GM12878 (cell line): Measurements from ENCODE around the gene KIF9.

Experiments
- CHD1 ChIP-seq: IDR thresholded peaks from 2 replicates; pipeline ENCODE4 v1.6.1; 2012; ENCODE audit warnings: low read depth, low read length, improper control_type of control experiment
- CTCF ChIP-seq, 3 experiments: IDR thresholded peaks in 2 of 3; conservative IDR thresholded peaks in 1 of 3; 2 replicates each; pipeline ENCODE4 v1.5.1; 2011; ENCODE audit warnings: low read depth in 3 of 3, low read length in 3 of 3, mild to moderate bottlenecking in 3 of 3, control low read depth in 2 of 3, moderate library complexity in 2 of 3, inconsistent platforms in 1 of 3, mixed read lengths in 1 of 3; ENCODE audit not compliant: control insufficient read depth in 2 of 3, insufficient read depth in 1 of 3; ENCODE audit errors: extremely low read depth in 1 of 3
- EP300 ChIP-seq, 2 experiments: fragments of 150-350 bp in 1 of 2; IDR thresholded peaks; 2 replicates each; pipeline ENCODE4 v1.6.1; 2011 to 2012; ENCODE audit warnings: low read depth in 2 of 2, low read length in 2 of 2, borderline replicate concordance in 1 of 2, improper control_type of control experiment in 1 of 2, inconsistent platforms in 1 of 2; ENCODE audit not compliant: control insufficient read depth in 1 of 2
- JUNB ChIP-seq: IDR thresholded peaks from 2 replicates; pipeline ENCODE4 v1.6.1; 2016; ENCODE audit warnings: antibody characterized with exemption, mild to moderate bottlenecking
- JUND ChIP-seq: IDR thresholded peaks from 2 replicates; pipeline ENCODE4 v1.6.1; 2012; ENCODE audit warnings: low read depth, mild to moderate bottlenecking, low read length, improper control_type of control experiment, moderate library complexity
- LARP7 ChIP-seq: fragments of 450-650 bp; IDR thresholded peaks from 2 replicates; pipeline ENCODE4 v1.6.1; 2017; ENCODE audit warnings: mild to moderate bottlenecking
- POLR2A ChIP-seq: IDR thresholded peaks from 2 replicates; pipeline ENCODE4 v1.6.1; 2011; ENCODE audit warnings: low read depth, mild to moderate bottlenecking, low read length
- REST ChIP-seq: IDR thresholded peaks from 2 replicates; pipeline ENCODE4 v1.6.1; 2012; ENCODE audit warnings: mild to moderate bottlenecking, low read depth, low read length
- SIN3A ChIP-seq: IDR thresholded peaks from 2 replicates; pipeline ENCODE4 v1.6.1; 2012; ENCODE audit warnings: low read depth, low read length, improper control_type of control experiment
- ZBTB33 ChIP-seq: fragments of 450-650 bp; IDR thresholded peaks from 2 replicates; pipeline ENCODE4 v1.6.1; 2017; ENCODE audit warnings: mild to moderate bottlenecking
- ZNF687 ChIP-seq: fragments of 450-650 bp; IDR thresholded peaks from 2 replicates; pipeline ENCODE4 v1.6.1; 2017; ENCODE audit warnings: mild to moderate bottlenecking, moderate library complexity

GRCh38 chr3:47239929-47240328 lies 42.7 kb downstream of the KIF9 start:
- TF ChIP-seq CTCF (IDR thresholded peaks at IDR 0.05 in 2 of 3, conservative IDR thresholded peaks at IDR 0.05 in 1 of 3; ENCODE audit: control insufficient read depth in 2 of 3, extremely low read depth in 1 of 3, insufficient read depth in 1 of 3, low read depth in 3 of 3, low read length in 3 of 3) = no peak
- TF ChIP-seq JUNB = no peak
- TF ChIP-seq CHD1 = no peak
- TF ChIP-seq LARP7 = no peak
- no peak for TF ChIP-seq POLR2A
- TF ChIP-seq JUND = no peak
- no peak for TF ChIP-seq EP300 (IDR thresholded peaks at IDR 0.05; ENCODE audit: borderline replicate concordance in 1 of 2, control insufficient read depth in 1 of 2, low read depth in 2 of 2, low read length in 2 of 2)
- TF ChIP-seq ZNF687 = no peak
- no peak for TF ChIP-seq SIN3A
- TF ChIP-seq ZBTB33 = no peak
- TF ChIP-seq REST = no peak
